NB4 (cell line): ENCODE measurements around the gene MANEA.
"Not testable (repeated sequence)": the region's sequence is repeated elsewhere in the genome, so short reads cannot be mapped to it uniquely, and the experiment has no call there.

Experiments
- DNase-seq: peaks from one replicate; pipeline ENCODE4 v3.0.0; 2010; ENCODE audit warnings: low read depth
- H3K4me3 ChIP-seq: one replicate; pipeline ENCODE4 v1.5.1; 2011; ENCODE audit warnings: mild to moderate bottlenecking, low read depth, low read length, moderate library complexity
- CTCF ChIP-seq: IDR thresholded peaks from one replicate; pipeline ENCODE4 v1.5.1; 2012; ENCODE audit warnings: low read depth, low read length
- MAX ChIP-seq: IDR thresholded peaks from 2 replicates; pipeline ENCODE4 v1.6.1; 2011; ENCODE audit warnings: low read depth, low read length
- MYC ChIP-seq: IDR thresholded peaks from 2 replicates; pipeline ENCODE4 v1.6.1; 2011; ENCODE audit warnings: low read depth, low read length
- POLR2A ChIP-seq: IDR thresholded peaks from 2 replicates; pipeline ENCODE4 v1.6.1; 2011; ENCODE audit warnings: mild to moderate bottlenecking; ENCODE audit not compliant: insufficient read length; ENCODE audit errors: extremely low read depth

The MANEA gene

DNA sequence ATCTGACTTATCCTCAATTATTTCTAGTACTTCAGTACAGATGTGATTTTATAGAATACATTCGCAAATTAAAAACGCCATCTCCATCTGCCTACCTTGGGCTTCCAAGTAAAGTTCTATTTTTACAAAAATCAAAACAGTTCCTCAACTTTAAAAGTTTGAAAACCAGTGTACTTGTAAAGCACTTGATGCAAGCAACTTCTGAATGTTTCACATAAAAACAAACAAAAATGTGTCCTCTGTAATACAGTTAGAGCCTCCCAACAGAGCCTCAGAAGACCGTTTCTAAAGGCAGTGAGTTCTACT, 384 bp upstream of the MANEA start:
- TF ChIP-seq CTCF (no peak), MYC (no peak), POLR2A (no peak), MAX (no peak)
- DNase-seq, result no peak
- H3K4me3 ChIP-seq, result peak overlapping the region; percentile 92

GRCh38 chr6:95578106-95578410, 723 bp downstream of the MANEA start:
- no peak for TF ChIP-seq MAX
- TF ChIP-seq MYC, result no peak
- no peak for TF ChIP-seq POLR2A
- TF ChIP-seq CTCF, result no peak
- DNase-seq, result no peak
- peak overlapping the region; percentile 91 for H3K4me3 ChIP-seq

GRCh38 chr6:95581073-95581472, 3.7 kb downstream of the MANEA start:
- DNase-seq, result no peak
- no peak overlapping the region for H3K4me3 ChIP-seq
- TF ChIP-seq CTCF, result no peak
- no peak for TF ChIP-seq POLR2A
- TF ChIP-seq MAX, result no peak
- TF ChIP-seq MYC, result no peak

DNA sequence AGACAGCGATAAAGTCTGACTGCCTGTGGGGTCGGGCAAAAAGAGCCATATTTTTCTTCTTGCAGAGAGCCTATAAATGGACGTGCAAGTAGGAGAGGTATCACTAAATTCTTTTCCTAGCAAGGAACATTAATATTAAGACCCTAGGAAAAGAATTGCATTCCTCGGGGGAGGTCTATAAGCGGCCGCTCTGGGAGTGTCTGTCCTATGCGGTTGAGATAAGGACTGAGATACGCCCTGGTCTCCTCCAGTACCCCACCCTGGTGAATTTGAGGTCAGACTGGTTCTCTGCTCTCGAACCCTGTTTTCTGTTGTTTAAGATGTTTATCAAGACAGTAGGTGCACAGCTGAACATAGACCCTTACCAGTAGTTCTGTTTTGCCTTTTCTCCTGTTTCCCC, 6.9 kb downstream of the MANEA start:
- H3K4me3 ChIP-seq, DNase-seq: not testable (repeated sequence)

GRCh38 chr6:95587989-95588388, 10.7 kb downstream of the MANEA start:
- TF ChIP-seq POLR2A, result no peak
- TF ChIP-seq MYC, result no peak
- TF ChIP-seq MAX, result no peak
- TF ChIP-seq CTCF, result no peak
- no peak for DNase-seq
- no peak overlapping the region for H3K4me3 ChIP-seq

- DNase-seq, result no peak
- no peak for TF ChIP-seq POLR2A
- no peak for TF ChIP-seq MAX
- TF ChIP-seq CTCF, result no peak
- H3K4me3 ChIP-seq, result no peak overlapping the region
Measured at GRCh38 chr6:95589067-95589466, 11.7 kb downstream of the MANEA start.
